Endodermal cell (in vitro differentiated cells): ENCODE data around the gene MYOM1. TPM values are rescaled to one million over a fixed set of nuclear protein-coding genes. Genes with fewer than 3 reads are reported as not detected.
"Not testable (repeated sequence)": the region's sequence is repeated elsewhere in the genome, so short reads cannot be mapped to it uniquely, and the experiment has no call there.

Experiments used
- DNase-seq: peaks from one replicate; pipeline ENCODE4 v3.0.0-alpha.2; 2017
- H3K27ac ChIP-seq: 2 replicates; pipeline ENCODE4 v1.5.1; 2013; ENCODE audit warnings: mild to moderate bottlenecking, low read depth, low read length, moderate library complexity
- H3K27me3 ChIP-seq: 2 replicates; pipeline ENCODE4 v1.6.1; 2013; ENCODE audit warnings: mild to moderate bottlenecking, low read length, moderate library complexity; ENCODE audit not compliant: insufficient read depth, control insufficient read depth, poor library complexity, severe bottlenecking
- H3K36me3 ChIP-seq: 2 replicates; pipeline ENCODE4 v1.7.0; 2013; ENCODE audit warnings: mild to moderate bottlenecking, low read length, moderate library complexity; ENCODE audit not compliant: control insufficient read depth, insufficient read depth
- H3K4me1 ChIP-seq: one replicate; pipeline ENCODE4 v1.7.0; 2013; ENCODE audit warnings: low read length; ENCODE audit not compliant: control insufficient read depth, insufficient read depth
- H3K4me3 ChIP-seq: 2 replicates; pipeline ENCODE4 v1.5.1; 2013; ENCODE audit warnings: mild to moderate bottlenecking, low read length, moderate library complexity
- H3K9ac ChIP-seq: 2 replicates; pipeline ENCODE4 v1.6.1; 2013; ENCODE audit warnings: mild to moderate bottlenecking, low read length, moderate library complexity; ENCODE audit not compliant: poor library complexity, severe bottlenecking; ENCODE audit errors: extremely low read depth
- H3K9me3 ChIP-seq: 2 replicates; pipeline ENCODE4 v1.6.1; 2013; ENCODE audit warnings: mild to moderate bottlenecking, low read length, moderate library complexity; ENCODE audit not compliant: control insufficient read depth
- H3K27ac Mint-ChIP-seq: 2 replicates; pipeline ENCODE4 v1.8.0; 2020; ENCODE audit warnings: mixed read lengths
- H3K27me3 Mint-ChIP-seq: 2 replicates; pipeline ENCODE4 v1.8.0; 2021; ENCODE audit warnings: mild to moderate bottlenecking, mixed read lengths; ENCODE audit not compliant: insufficient read depth
- H3K36me3 Mint-ChIP-seq: 2 replicates; pipeline ENCODE4 v1.8.0; 2020; ENCODE audit warnings: low read depth, mixed read lengths
- H3K4me1 Mint-ChIP-seq: 2 replicates; pipeline ENCODE4 v1.8.0; 2020; ENCODE audit warnings: mixed read lengths
- H3K4me3 Mint-ChIP-seq: 2 replicates; pipeline ENCODE4 v1.8.0; 2020; ENCODE audit warnings: mild to moderate bottlenecking, moderate library complexity, mixed read lengths
- H3K9me3 Mint-ChIP-seq: 2 replicates; pipeline ENCODE4 v1.8.0; 2020; ENCODE audit warnings: mild to moderate bottlenecking, mixed read lengths
- CTCF ChIP-seq: fragments of 200-600 bp; sonication (generic); conservative IDR thresholded peaks from 2 replicates; pipeline ENCODE4 v1.5.0; 2021; ENCODE audit warnings: antibody characterized with exemption, mild to moderate bottlenecking
- WGBS, 2 experiments: methylation state at CpG; one replicate each; pipeline versions ENCODE4 v1.1.5 to v1.1.7; 2013; ENCODE audit warnings: missing lambda C conversion rate in 2 of 2, mixed read lengths in 1 of 2; ENCODE audit not compliant: insufficient coverage in 1 of 2, insufficient read length in 1 of 2; 5-methylcytosine and 5-hydroxymethylcytosine counted together
- total RNA-seq, 2 donors: library from RNA; stranded (reverse); fragmentation: NEBNext Ultra II Directional in 1 of 2; extraction: Animal tissue kit (Norgen Biotek cat#: 25700) in 1 of 2; gene quantifications; 2 replicates in 1 of 2; 3 replicates in 1 of 2; pipeline ENCODE4 v1.2.1, GENCODE V29; 2021

The MYOM1 gene
- total RNA-seq, 2 donors from 2014 or later = 0.49 to 0.88 TPM

- TF ChIP-seq CTCF = no peak
- Mint-ChIP-seq H3K4me3 (no peak overlapping the region), H3K27me3 (peaks cover 3% of the 10 kb centered on the region), H3K36me3 (peaks cover 4% of the 10 kb centered on the region), H3K4me1 (peaks cover 22% of the 10 kb centered on the region), H3K9me3 (peaks cover 16% of the 10 kb centered on the region), H3K27ac (no peak overlapping the region)
- peak; percentile 11 for DNase-seq
- Histone ChIP-seq H3K4me1 (no peaks in the 10 kb centered on the region), H3K9me3 (peaks cover 17% of the 10 kb centered on the region), H3K36me3 (no peaks in the 10 kb centered on the region), H3K27me3 (no peaks in the 10 kb centered on the region), H3K9ac (no peak overlapping the region), H3K4me3 (peak overlapping the region; percentile 40), H3K27ac (no peak overlapping the region)
- 80 to 100% methylated on average over 2 of the region's 2 CpGs for WGBS, 2 experiments
Observed at GRCh38 chr18:3052411-3052758, 167.4 kb downstream of the MYOM1 start.

GRCh38 chr18:3051718-3052410 lies 167.9 kb downstream of the MYOM1 start:
- Mint-ChIP-seq H3K4me1 (peaks cover 22% of the 10 kb centered on the region), H3K27me3 (peaks cover 3% of the 10 kb centered on the region), H3K36me3 (peaks cover 4% of the 10 kb centered on the region), H3K4me3 (no peak overlapping the region), H3K9me3 (peaks cover 16% of the 10 kb centered on the region), H3K27ac (no peak overlapping the region)
- Histone ChIP-seq H3K27me3 (no peaks in the 10 kb centered on the region), H3K9ac (no peak overlapping the region), H3K36me3 (no peaks in the 10 kb centered on the region), H3K4me3 (peak overlapping the region; percentile 40), H3K27ac (no peak overlapping the region), H3K9me3 (peaks cover 17% of the 10 kb centered on the region), H3K4me1 (no peaks in the 10 kb centered on the region)
- WGBS, 2 experiments = 79 to 89% methylated on average over 4 to 8 of the region's 8 CpGs
- TF ChIP-seq CTCF = no peak
- DNase-seq = peak; percentile 39

- H3K4me1 Mint-ChIP-seq = peaks cover 30% of the 10 kb centered on the region
- WGBS, 2 experiments = no CpG with 5 or more reads among the region's 8 CpGs
Observed at GRCh38 chr18:3049897-3050454, 169.8 kb downstream of the MYOM1 start.

More at GRCh38 chr18:3049897-3050454, 169.8 kb downstream of the MYOM1 start:
- peaks cover 17% of the 10 kb centered on the region for H3K9me3 ChIP-seq
- not testable (repeated sequence) for H3K4me1 ChIP-seq, H3K27ac ChIP-seq, H3K4me3 ChIP-seq, H3K27me3 ChIP-seq, H3K36me3 ChIP-seq, H3K9ac ChIP-seq, DNase-seq, H3K4me3 Mint-ChIP-seq, H3K36me3 Mint-ChIP-seq, H3K27me3 Mint-ChIP-seq
- Mint-ChIP-seq H3K27ac (peak overlapping the region; percentile 44), H3K9me3 (peaks cover 16% of the 10 kb centered on the region)
